Measurements from ENCODE around the gene SDR9C7.
"Not testable (repeated sequence)": the region's sequence is repeated elsewhere in the genome, so short reads cannot be mapped to it uniquely, and the experiment has no call there.

Gene SDR9C7

DNA sequence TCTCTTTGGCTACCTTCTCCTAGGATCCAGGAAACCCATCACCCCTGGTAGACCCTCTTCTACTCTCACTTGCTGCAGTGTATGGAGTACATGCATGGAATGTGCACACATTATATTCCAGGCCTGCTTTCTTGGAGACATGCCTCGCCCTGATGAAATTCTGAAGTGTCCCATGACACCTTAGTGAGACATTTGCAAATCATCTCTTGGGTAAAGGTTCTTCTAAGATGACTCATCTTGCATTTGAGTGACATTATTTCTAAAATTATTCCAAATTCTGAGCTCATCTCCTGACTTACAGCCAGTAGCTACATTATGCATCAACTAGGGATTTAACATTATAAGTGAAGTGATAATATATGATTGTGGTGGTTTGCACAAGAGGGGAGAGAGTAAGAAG, 49.8 kb downstream of the SDR9C7 start:
- H3K4me3 Mint-ChIP-seq = no peak overlapping the region
- H3K4me1 Mint-ChIP-seq = no peaks in the 10 kb centered on the region
- DNase-seq = no peak
- no peaks in the 10 kb centered on the region for H3K36me3 Mint-ChIP-seq (ENCODE audit: low read depth)
- TF ChIP-seq, protein P1, sequence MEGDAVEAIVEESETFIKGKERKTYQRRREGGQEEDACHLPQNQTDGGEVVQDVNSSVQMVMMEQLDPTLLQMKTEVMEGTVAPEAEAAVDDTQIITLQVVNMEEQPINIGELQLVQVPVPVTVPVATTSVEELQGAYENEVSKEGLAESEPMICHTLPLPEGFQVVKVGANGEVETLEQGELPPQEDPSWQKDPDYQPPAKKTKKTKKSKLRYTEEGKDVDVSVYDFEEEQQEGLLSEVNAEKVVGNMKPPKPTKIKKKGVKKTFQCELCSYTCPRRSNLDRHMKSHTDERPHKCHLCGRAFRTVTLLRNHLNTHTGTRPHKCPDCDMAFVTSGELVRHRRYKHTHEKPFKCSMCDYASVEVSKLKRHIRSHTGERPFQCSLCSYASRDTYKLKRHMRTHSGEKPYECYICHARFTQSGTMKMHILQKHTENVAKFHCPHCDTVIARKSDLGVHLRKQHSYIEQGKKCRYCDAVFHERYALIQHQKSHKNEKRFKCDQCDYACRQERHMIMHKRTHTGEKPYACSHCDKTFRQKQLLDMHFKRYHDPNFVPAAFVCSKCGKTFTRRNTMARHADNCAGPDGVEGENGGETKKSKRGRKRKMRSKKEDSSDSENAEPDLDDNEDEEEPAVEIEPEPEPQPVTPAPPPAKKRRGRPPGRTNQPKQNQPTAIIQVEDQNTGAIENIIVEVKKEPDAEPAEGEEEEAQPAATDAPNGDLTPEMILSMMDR (IDR thresholded peaks at IDR 0.05) = no peak
- H3K27me3 Mint-ChIP-seq (ENCODE audit: low read depth, poor library complexity) = peaks cover 9% of the 10 kb centered on the region
- no peak overlapping the region for H3K27ac Mint-ChIP-seq
- H3K9me3 Mint-ChIP-seq = peaks cover 70% of the 10 kb centered on the region

DNA sequence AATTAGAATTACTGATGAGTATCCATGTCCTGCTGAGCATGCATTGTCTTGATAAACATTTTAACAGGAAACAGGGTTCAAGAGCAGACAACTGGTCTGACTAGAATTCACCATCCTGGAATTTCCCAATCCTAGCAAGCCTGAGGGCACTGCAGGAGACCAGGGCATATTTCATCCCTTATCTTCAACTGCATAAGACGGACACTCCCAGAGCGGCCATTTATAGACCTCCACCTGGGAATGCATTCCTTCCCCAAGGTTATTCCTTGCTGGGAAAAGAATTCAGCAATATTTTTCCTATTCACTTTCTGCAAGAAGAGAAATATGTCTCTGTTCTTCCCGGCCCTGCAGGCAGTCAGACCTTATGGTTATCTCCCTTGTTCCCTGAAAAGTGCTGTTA, 51.8 kb downstream of the SDR9C7 start:
- not testable (repeated sequence) for H3K4me3 Mint-ChIP-seq; H3K27me3 Mint-ChIP-seq (ENCODE audit: low read depth, poor library complexity); H3K4me1 Mint-ChIP-seq; DNase-seq; H3K36me3 Mint-ChIP-seq (ENCODE audit: low read depth); H3K27ac Mint-ChIP-seq
- peaks cover 72% of the 10 kb centered on the region for H3K9me3 Mint-ChIP-seq

DNA sequence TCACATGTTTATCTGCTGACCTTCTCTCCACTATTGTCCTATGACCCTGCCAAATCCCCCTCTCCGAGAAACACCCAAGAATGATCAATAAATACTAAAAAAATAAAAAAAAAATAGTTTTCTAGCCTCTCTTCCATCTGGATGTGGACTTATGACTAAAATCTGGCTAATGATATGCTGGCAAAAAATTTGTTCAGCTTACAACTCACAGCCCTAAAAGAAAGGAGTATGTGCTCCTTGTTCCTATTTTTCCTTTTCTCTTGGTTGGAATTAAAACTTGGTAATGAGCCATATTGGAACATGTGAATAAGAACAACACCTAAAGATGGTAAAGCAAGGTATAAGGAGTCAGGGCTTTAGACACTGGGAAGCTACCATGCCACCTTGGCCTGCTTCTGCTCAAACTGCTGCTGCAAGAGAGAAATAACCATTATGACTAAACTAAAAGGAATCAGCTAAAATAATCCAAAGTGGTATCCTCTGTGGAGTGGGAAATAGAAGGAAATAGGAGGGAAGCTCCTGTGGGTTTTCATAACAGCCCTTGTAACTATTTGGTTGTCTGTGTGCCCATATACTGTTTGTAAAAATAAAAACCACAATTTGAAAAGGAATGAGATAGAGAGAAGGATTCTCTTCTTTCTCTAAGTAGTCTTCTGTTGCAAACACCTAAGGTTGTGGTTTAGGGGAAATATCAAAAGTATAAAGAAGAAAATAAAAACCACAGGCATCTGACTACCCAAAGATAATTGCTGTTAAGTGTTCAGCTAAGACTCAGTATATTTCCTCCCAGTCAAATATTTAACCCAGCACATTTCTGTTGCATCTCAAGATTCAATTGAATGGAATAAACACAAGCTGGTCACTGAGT, 53.8 kb downstream of the SDR9C7 start:
- TF ChIP-seq, protein P1 (IDR thresholded peaks at IDR 0.05) = no peak
- Mint-ChIP-seq H3K27me3 (ENCODE audit: low read depth, poor library complexity) (peaks cover 9% of the 10 kb centered on the region), H3K4me3 (no peak overlapping the region), H3K36me3 (ENCODE audit: low read depth) (no peaks in the 10 kb centered on the region), H3K9me3 (peaks cover 63% of the 10 kb centered on the region), H3K4me1 (no peaks in the 10 kb centered on the region), H3K27ac (no peak overlapping the region)
- DNase-seq = no peak

DNA sequence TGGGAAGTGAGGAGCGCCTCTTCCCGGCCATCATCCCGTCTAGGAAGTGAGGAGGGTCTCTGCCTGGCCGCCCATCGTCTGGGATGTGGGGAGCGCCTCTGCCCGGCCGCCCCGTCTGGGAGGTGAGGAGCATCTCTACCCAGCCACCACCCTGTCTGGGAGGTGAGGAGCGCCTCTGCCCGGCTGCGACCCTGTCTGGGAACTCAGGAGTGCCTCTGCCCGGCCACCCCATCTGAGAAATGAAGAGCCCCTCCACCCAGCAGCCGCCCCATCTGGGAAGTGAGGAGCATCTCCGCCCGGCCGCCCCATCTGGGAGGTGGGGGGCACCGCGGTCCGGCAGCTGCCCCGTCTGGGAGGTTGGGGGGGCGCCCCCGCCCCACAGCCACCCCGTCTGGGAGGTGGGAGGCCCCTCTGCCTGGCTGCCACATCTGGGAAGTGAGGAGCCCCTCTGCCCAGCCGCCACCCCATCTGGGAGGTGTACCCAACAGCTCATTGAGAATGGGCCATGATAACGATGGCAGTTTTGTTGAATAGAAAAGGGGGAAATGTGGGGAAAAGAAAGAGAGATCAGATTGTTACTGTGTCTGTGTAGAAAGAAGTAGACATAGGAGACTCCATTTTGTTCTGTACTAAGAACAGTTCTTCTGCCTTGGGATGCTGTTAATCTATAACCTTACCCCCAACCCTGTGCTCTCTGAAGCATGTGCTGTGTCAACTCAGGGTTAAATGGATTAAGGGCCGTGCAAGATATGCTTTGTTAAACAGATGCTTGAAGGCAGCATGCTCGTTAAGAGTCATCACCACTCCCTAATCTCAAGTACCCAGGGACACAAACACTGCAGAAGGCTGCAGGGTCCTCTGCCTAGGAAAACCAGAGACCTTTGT, 54.7 kb downstream of the SDR9C7 start:
- peaks cover 56% of the 10 kb centered on the region for H3K9me3 Mint-ChIP-seq
- peaks cover 13% of the 10 kb centered on the region for H3K27me3 Mint-ChIP-seq (ENCODE audit: low read depth, poor library complexity)
- H3K4me1 Mint-ChIP-seq; DNase-seq; H3K36me3 Mint-ChIP-seq (ENCODE audit: low read depth); H3K27ac Mint-ChIP-seq; H3K4me3 Mint-ChIP-seq: not testable (repeated sequence)

DNA sequence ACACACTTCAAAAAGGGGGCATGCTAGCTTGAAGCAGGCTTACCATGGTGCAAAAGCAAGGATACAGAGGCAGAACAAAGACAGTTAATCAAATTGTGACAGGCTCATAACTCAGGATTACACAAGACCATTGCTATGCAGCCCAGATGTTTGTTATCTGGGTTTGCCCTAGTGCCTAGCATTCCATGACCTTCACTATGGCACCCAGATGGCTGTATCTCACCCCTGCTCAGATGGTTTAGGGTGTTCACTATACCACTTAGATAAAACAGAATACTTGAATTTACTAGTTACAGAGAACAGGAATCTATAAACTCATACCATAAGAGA, 56.2 kb downstream of the SDR9C7 start:
- no peak overlapping the region for H3K27ac Mint-ChIP-seq
- peaks cover 13% of the 10 kb centered on the region for H3K27me3 Mint-ChIP-seq (ENCODE audit: low read depth, poor library complexity)
- DNase-seq = no peak
- peaks cover 46% of the 10 kb centered on the region for H3K9me3 Mint-ChIP-seq
- TF ChIP-seq, protein P1 (IDR thresholded peaks at IDR 0.05) = no peak
- no peaks in the 10 kb centered on the region for H3K36me3 Mint-ChIP-seq (ENCODE audit: low read depth)
- H3K4me1 Mint-ChIP-seq = no peaks in the 10 kb centered on the region
- no peak overlapping the region for H3K4me3 Mint-ChIP-seq

DNA sequence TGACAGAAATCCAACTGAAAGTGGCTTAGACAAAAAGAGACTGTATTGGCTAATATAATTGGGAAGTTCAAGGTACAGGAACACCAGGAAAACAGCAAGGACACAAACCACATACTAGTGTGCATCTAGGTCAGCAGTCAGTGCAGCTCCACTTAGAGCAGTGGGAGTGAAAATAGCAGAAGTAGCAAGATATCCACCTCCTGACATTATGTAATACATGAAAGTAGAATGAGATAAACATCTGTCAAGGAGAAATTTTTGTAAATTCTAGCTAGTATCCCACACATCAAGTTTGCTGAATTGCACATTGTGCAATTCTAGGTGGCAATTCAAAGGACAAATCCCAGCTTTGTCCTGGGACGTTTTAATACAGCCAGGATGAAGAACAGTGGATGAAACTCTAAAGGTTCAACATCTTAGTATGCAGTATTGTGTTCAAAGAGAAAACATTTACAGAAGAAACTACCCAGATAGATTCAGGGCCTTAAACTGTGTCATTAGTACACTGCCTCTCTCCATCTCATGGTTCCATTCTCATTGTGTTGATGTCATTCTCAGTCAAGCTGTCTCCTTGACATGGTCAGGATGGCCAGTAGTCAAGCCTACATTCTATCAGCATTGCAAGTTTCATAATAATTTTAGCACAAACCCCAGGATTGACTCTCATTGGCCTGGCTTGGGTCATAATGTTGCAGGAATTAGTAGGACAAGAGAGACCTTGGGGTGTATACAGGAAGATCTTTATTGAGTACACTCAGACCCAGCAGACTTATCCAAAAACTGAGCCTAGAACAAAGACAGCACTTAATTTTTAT, 56.8 kb downstream of the SDR9C7 start:
- Mint-ChIP-seq H3K27ac (no peak overlapping the region), H3K4me1 (no peaks in the 10 kb centered on the region), H3K27me3 (ENCODE audit: low read depth, poor library complexity) (peaks cover 13% of the 10 kb centered on the region), H3K9me3 (peaks cover 40% of the 10 kb centered on the region), H3K4me3 (no peak overlapping the region), H3K36me3 (ENCODE audit: low read depth) (no peaks in the 10 kb centered on the region)
- TF ChIP-seq, protein P1 (IDR thresholded peaks at IDR 0.05) = no peak
- no peak for DNase-seq
